BJ (cell line): ENCODE results near the gene CHMP6. TPM values are rescaled to one million over a fixed set of nuclear protein-coding genes. Genes with fewer than 3 reads are reported as not detected.

Experiments
- CTCF ChIA-PET: fragments of 350-600 bp; formaldehyde crosslinking; extraction: SDS; loops from one replicate; lab custom pipeline; 2021; ENCODE audit warnings: antibody characterized with exemption, inconsistent platforms; lab: Yijun Ruan, JAX
- POLR2A ChIA-PET: fragments of 300-600 bp; sonication (Branson Sonifier 250); formaldehyde crosslinking; extraction: SDS; loops from one replicate; lab custom pipeline; 2021; ENCODE audit warnings: antibody characterized with exemption; lab: Charles Lee
- DNase-seq: peaks from one replicate; pipeline ENCODE4 v3.0.0-alpha.2; 2011; ENCODE audit warnings: low read depth
- H3K27me3 ChIP-seq: 2 replicates; pipeline ENCODE4 v1.6.0; 2011; ENCODE audit warnings: low read length; ENCODE audit not compliant: control insufficient read depth, insufficient read depth
- H3K36me3 ChIP-seq: 2 replicates; pipeline ENCODE4 v1.5.1; 2011; ENCODE audit warnings: low read length; ENCODE audit not compliant: control insufficient read depth, insufficient read depth
- H3K4me3 ChIP-seq: 2 replicates; pipeline ENCODE4 v1.5.1; 2011; ENCODE audit warnings: low read depth, mild to moderate bottlenecking, control low read depth, low read length
- polyA plus RNA-seq: library from polyadenylated mRNA; depleted of rRNA; stranded (reverse); fragments of >200 nt; gene quantifications from 2 replicates; pipeline ENCODE4 v1.2.3, GENCODE V29; 2011
- TF ChIP-seq, protein P1 (sequence below): IDR thresholded peaks from 2 replicates; pipeline ENCODE4 v1.5.1; 2011; ENCODE audit warnings: low read depth, mild to moderate bottlenecking, control low read depth, inconsistent platforms, low read length, moderate library complexity; ENCODE audit not compliant: insufficient read depth

The CHMP6 gene
- polyA plus RNA-seq, 1 experiment, result 30.7 TPM

- CTCF ChIA-PET, result no interaction called here
- no peak for DNase-seq
These were observed 41.9 kb upstream of the CHMP6 start for GRCh38 chr17:80949451-80950421.

GRCh38 chr17:80950466-80951120 is 41.0 kb upstream of the CHMP6 start:
- CTCF ChIA-PET, result no interaction called here
- DNase-seq, result no peak
- TF ChIP-seq, protein P1, sequence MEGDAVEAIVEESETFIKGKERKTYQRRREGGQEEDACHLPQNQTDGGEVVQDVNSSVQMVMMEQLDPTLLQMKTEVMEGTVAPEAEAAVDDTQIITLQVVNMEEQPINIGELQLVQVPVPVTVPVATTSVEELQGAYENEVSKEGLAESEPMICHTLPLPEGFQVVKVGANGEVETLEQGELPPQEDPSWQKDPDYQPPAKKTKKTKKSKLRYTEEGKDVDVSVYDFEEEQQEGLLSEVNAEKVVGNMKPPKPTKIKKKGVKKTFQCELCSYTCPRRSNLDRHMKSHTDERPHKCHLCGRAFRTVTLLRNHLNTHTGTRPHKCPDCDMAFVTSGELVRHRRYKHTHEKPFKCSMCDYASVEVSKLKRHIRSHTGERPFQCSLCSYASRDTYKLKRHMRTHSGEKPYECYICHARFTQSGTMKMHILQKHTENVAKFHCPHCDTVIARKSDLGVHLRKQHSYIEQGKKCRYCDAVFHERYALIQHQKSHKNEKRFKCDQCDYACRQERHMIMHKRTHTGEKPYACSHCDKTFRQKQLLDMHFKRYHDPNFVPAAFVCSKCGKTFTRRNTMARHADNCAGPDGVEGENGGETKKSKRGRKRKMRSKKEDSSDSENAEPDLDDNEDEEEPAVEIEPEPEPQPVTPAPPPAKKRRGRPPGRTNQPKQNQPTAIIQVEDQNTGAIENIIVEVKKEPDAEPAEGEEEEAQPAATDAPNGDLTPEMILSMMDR, result no peak
- POLR2A ChIA-PET, result no interaction called here
- no peak overlapping the region for H3K4me3 ChIP-seq
- no peaks in the 10 kb centered on the region for H3K27me3 ChIP-seq
- H3K36me3 ChIP-seq, result peaks cover 9% of the 10 kb centered on the region

More at GRCh38 chr17:80949451-80950421, 41.9 kb upstream of the CHMP6 start:
- TF ChIP-seq, protein P1, result no peak
- Histone ChIP-seq H3K4me3 (no peak overlapping the region), H3K27me3 (no peaks in the 10 kb centered on the region), H3K36me3 (peaks cover 9% of the 10 kb centered on the region)
- POLR2A ChIA-PET, result no interaction called here

DNA sequence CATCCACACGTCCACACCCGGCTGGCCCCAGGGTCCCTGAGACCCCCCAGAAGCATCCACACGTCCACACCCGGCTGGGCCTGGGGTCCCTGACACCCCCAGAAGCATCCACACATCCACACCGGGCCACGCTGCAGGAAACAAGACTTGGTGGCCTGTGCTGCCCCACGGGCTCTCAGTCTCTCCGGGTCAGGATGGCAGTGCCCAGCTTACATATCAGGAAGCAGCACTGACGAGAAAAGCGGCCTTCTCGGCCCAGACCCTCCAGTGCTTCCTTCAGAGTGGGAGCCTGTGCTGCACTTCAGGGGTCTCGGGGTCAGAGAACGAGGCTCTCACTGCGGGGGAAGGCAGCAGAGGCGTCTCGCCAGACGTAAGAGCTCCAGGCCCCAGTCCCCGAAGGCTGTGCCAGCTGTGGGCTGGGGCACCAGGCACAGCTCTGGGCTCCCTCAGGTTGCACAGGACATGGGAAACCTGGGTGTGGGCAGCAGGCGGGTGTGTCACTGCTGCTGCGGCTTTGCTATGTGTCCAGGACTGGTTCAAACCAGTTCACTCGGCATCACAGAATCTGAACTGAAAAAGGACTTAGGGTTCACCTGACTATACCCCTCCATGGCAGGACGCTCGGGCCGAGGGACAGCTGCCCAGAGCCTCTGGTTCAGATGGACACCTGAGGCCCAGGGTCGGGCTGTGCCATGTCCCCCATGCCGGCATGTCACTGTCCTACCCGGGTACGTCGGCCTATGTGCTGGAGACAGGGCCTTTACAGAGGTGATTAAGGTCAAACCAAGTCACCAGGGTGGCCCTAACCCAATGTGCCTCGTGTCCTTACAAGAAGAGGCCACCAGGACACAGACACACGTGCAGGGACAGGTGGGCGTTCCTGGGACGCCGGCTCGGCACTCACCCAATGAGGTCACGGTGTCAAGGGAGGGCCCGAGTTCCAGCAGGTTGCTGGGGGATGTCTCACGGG is 40.2 kb upstream of the CHMP6 start:
- POLR2A ChIA-PET, result no interaction called here
- Histone ChIP-seq H3K27me3 (no peaks in the 10 kb centered on the region), H3K4me3 (no peak overlapping the region), H3K36me3 (peaks cover 9% of the 10 kb centered on the region)
- CTCF ChIA-PET, result no interaction called here
- TF ChIP-seq, protein P1, result no peak
- no peak for DNase-seq

DNA sequence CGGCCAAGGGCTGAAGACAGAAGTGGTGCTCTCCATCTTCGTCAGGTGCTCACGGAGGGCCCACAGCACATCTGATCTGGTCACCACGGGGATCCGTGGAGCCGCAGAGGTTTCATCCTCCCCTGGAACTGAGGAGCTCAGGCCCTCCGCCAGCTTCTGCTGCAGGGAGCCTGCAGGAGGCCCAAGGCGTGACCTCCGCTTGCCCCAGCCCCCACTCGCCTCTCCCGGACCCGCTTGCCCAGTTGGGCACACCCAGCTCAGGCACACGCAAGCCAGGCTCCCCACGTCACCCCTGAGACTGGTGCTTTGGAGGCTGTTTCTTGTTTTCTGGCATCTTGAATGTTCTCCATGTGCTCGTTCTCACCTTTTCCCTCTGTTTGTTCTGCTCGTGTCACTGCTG is 39.4 kb upstream of the CHMP6 start:
- CTCF ChIA-PET, result no interaction called here
- no peaks in the 10 kb centered on the region for H3K27me3 ChIP-seq
- no peak overlapping the region for H3K4me3 ChIP-seq
- POLR2A ChIA-PET, result no interaction called here
- no peak for DNase-seq
- TF ChIP-seq, protein P1, result no peak
- H3K36me3 ChIP-seq, result peaks cover 6% of the 10 kb centered on the region
